Omental fat pad (tissue), 4 donors: ENCODE measurements around the gene ARHGAP28. TPM values are rescaled to one million over a fixed set of nuclear protein-coding genes. Genes with fewer than 3 reads are reported as not detected.

ENCODE experiments used
- ATAC-seq: fragments of 150-250 bp; one replicate; pipeline ENCODE4 v1.9.1; 2016; ENCODE audit warnings: mild to moderate bottlenecking, moderate library complexity; ENCODE audit not compliant: low FRiP score
- DNase-seq: peaks from one replicate; pipeline ENCODE4 v3.0.0-alpha.2; 2019; ENCODE audit warnings: low spot score
- total RNA-seq, 4 donors: library from RNA; depleted of rRNA; stranded (reverse); fragments of >200 nt; gene quantifications; one replicate each; pipeline ENCODE4 v1.1.0, GENCODE V29; 2016
- TF ChIP-seq, protein P1 (sequence below), 3 donors: fragments of 450-650 bp; IDR thresholded peaks; one replicate each; pipeline ENCODE4 v1.5.1; 2016 to 2017; ENCODE audit warnings: antibody characterized with exemption in 3 of 3, mild to moderate bottlenecking in 3 of 3, moderate library complexity in 2 of 3

Gene ARHGAP28
- total RNA-seq, 4 donors from 2014 or later = 4.7 to 23.7 (median 10.4) TPM

DNA sequence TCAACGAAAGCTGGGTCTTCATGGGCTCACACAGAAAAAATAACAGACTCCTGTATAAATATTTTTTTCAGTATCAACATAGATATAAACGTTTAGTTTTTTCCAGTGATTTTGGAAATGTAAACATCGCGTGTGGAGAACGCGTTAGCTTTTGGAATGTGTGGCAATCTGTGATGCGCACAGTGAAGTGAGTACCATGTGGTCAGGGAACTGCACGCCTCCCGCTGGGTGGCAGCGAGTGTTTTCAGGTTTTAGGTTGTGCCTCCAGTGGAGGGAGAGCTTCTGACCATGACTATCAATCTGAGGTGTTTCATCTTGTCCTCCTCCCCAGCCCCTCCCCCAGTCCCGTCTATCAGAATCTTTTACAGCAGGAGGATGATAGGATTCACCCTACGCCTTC lies 127.8 kb downstream of the ARHGAP28 start:
- DNase-seq = no peak
- ATAC-seq = no peak
- TF ChIP-seq, protein P1, sequence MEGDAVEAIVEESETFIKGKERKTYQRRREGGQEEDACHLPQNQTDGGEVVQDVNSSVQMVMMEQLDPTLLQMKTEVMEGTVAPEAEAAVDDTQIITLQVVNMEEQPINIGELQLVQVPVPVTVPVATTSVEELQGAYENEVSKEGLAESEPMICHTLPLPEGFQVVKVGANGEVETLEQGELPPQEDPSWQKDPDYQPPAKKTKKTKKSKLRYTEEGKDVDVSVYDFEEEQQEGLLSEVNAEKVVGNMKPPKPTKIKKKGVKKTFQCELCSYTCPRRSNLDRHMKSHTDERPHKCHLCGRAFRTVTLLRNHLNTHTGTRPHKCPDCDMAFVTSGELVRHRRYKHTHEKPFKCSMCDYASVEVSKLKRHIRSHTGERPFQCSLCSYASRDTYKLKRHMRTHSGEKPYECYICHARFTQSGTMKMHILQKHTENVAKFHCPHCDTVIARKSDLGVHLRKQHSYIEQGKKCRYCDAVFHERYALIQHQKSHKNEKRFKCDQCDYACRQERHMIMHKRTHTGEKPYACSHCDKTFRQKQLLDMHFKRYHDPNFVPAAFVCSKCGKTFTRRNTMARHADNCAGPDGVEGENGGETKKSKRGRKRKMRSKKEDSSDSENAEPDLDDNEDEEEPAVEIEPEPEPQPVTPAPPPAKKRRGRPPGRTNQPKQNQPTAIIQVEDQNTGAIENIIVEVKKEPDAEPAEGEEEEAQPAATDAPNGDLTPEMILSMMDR (IDR thresholded peaks at IDR 0.05) = no peak

DNA sequence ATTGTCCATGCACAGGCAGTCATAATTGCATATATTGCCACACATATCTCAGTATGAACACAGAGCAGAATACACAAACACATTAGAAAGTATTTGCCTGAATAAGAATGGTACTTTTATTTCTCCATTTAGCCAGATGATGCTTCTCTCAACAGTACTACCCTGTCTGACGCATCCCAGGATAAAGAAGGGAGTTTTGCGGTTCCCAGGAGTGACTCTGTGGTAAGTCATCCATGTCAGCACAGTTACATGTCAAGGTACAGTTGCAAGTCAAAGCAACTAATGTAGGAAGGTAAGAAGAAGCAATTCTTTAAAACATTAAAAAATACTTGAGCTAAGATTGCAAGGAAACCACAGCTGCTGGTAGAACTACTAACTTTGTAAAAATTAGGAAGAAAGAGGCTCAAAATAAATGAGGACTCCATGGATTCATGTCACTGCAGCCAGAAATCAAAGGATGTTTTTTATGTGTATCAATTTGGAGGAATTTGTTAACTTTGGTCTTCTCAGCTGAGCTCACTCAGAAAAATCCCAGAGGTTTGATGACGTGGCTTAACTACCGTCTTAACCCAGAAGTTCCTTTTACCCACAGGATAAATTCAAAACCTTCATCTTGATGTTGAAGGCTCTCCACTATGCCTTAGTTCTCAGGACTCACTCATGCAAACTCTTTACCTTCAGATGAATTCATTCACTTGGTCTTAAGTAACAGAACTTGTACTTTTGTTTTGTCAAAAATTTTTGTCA lies 130.3 kb downstream of the ARHGAP28 start:
- no peak for DNase-seq
- TF ChIP-seq, protein P1 (IDR thresholded peaks at IDR 0.05) = no peak
- ATAC-seq = no peak

DNA sequence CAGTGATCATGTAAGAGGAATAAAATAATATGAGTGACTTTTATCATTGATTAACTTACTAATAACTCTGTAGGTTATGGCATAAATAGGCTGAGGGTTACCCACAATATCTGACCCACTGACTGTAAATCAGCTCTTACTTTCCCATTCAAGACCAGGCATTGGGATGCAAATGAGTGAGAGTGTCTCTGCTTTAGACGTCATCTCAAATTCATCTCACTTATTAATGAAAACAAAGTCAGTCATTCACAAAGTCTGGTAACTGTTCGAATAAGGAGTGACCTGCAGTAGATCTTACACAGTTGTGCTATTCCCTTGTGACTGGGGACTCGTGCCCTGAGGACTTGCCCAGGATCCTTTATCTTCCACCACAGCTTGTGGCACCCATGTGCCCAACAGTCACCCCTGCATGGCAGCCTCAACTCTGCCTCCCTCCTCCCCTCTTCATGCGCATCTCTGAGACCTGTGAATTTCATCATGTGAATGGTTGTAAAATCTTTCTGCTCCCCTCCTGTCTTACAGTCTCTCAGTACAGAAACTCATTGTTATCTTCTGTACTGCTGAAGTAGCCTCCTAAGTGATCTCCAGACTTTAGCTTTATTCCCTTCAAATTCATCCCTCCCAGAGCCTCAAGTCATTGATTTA lies 131.4 kb downstream of the ARHGAP28 start:
- DNase-seq (no peak), ATAC-seq (no peak)
- TF ChIP-seq, protein P1 (IDR thresholded peaks at IDR 0.05) = no peak

DNA sequence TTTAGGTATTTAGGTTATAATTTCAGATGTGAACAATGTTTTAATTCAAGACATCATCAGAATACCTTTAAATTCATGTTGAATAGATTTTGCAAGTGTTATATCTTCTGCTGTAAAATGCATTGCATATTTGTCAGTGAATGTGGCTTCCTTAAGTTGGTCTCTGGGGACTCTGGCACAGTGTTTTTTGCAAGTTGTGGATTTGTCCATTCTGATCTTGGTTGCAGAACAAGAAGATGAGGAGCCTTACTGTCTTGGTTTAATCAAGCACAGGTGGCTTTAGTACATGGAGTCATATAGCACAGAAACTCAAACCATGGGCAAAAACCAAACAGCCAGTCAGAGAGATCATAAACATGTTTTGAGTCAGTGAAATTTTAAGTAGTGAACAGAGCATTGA lies 135.7 kb downstream of the ARHGAP28 start:
- no peak for ATAC-seq

DNA sequence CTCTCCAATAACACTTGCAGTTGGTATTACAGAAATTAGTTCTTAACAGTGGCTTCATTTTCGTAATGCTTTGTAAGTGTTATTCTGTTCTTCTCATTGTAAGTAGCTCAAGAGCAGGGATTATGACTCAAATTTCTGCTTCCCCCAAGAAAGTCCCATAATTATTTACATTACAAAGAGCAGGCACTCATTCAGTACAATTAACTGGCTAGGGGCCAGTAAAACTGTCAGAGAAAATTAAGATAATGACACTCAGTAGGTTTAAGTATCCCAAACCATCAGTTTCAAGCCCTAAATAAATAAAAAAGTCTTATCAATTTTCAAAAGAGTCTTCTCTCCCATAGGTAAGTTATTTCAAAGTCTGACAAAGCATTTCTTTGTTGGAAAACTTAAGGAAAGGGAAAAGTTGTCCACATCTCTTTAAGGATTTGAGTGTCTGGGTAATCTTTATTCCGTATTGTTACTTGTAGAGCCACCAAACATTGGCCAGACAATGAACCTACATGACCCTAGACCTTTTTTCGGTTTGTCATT lies 137.1 kb downstream of the ARHGAP28 start:
- TF ChIP-seq, protein P1 (IDR thresholded peaks at IDR 0.05) = no peak
- DNase-seq = no peak

More for the DNA sequence above, 135.7 kb downstream of the ARHGAP28 start:
- TF ChIP-seq, protein P1 (IDR thresholded peaks at IDR 0.05) = no peak
- DNase-seq = no peak

DNA sequence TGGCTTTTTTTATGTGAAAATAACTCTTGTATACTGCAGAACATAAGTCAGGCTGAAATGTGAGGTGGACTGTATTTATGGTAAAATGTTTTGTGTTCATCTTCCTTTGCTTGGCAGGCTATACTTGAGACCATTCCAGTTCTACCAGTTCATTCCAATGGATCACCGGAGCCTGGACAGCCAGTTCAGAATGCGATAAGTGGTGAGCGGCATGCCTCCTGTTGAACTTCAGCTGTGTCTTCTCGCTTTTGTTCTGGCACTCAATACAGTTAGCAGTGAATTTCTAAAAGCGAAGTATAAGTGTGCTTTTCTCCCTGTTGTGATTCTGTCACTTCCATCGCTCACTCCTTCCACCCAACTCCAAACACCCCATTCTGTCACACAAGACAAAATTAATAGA lies 138.5 kb downstream of the ARHGAP28 start:
- DNase-seq = no peak
- TF ChIP-seq, protein P1 (IDR thresholded peaks at IDR 0.05) = no peak
- ATAC-seq = no peak

More for the DNA sequence above, 137.1 kb downstream of the ARHGAP28 start:
- no peak for ATAC-seq
